CD4-positive, alpha-beta T cell (primary cell): ENCODE results near the gene UCN2. TPM values are rescaled to one million over a fixed set of nuclear protein-coding genes. Genes with fewer than 3 reads are reported as not detected.

ENCODE experiments used
- ATAC-seq: fragments of 200-7000 bp; cut with Tn5 transposase; one replicate; pipeline ENCODE4 v1.10.0; 2022; ENCODE audit warnings: mild to moderate bottlenecking; ENCODE audit not compliant: poor library complexity
- CTCF ChIA-PET: fragments of 350-600 bp; sonication (Branson Sonifier 250); formaldehyde crosslinking; loops from one replicate; lab custom pipeline; 2021; ENCODE audit warnings: antibody characterized with exemption, inconsistent platforms; lab: Charles Lee
- POLR2A ChIA-PET: fragments of 350-600 bp; sonication (Branson Sonifier 250); formaldehyde crosslinking; loops from one replicate; lab custom pipeline; 2021; ENCODE audit warnings: antibody characterized with exemption, inconsistent platforms; lab: Charles Lee
- DNase-seq, 14 experiments: peaks; one replicate each; pipeline ENCODE4 v3.0.0-alpha.2; 2013 to 2020; ENCODE audit warnings: mixed read lengths in 2 of 14
- H3K27ac ChIP-seq, 2 donors: one replicate each; pipeline versions ENCODE4 v1.5.1 to v1.7.0; 2013; ENCODE audit warnings: low read length in 2 of 2, low read depth in 1 of 2, mild to moderate bottlenecking in 1 of 2
- H3K27me3 ChIP-seq, 2 experiments: 1 replicate in 1 of 2; 2 replicates in 1 of 2; pipeline versions ENCODE4 v1.6.1 to v1.7.0; 2013; ENCODE audit warnings: low read length in 2 of 2, control low read depth in 1 of 2, mild to moderate bottlenecking in 1 of 2, moderate library complexity in 1 of 2; ENCODE audit not compliant: insufficient read depth in 2 of 2, control insufficient read depth in 1 of 2
- H3K36me3 ChIP-seq: one replicate; pipeline ENCODE4 v1.6.1; 2013; ENCODE audit warnings: low read length, control low read depth; ENCODE audit not compliant: insufficient read depth
- H3K4me1 ChIP-seq: one replicate; pipeline ENCODE4 v1.6.1; 2013; ENCODE audit warnings: low read length, control low read depth; ENCODE audit not compliant: insufficient read depth
- H3K4me3 ChIP-seq: one replicate; pipeline ENCODE4 v1.5.1; 2013; ENCODE audit warnings: mild to moderate bottlenecking, low read length, moderate library complexity
- H3K9me3 ChIP-seq, 2 experiments: 1 replicate in 1 of 2; 2 replicates in 1 of 2; pipeline versions ENCODE4 v1.6.1 to v1.7.0; 2013; ENCODE audit warnings: low read length in 2 of 2, mild to moderate bottlenecking in 2 of 2, control low read depth in 1 of 2, moderate library complexity in 1 of 2; ENCODE audit not compliant: control insufficient read depth in 1 of 2, insufficient read depth in 1 of 2
- H3K27ac Mint-ChIP-seq: one replicate; pipeline ENCODE4 v1.8.0; 2020; ENCODE audit warnings: mixed read lengths
- H3K27me3 Mint-ChIP-seq: one replicate; pipeline ENCODE4 v1.8.0; 2021; ENCODE audit warnings: mixed read lengths
- H3K36me3 Mint-ChIP-seq: one replicate; pipeline ENCODE4 v1.8.0; 2021; ENCODE audit warnings: low read depth, mixed read lengths
- H3K4me1 Mint-ChIP-seq: one replicate; pipeline ENCODE4 v1.8.0; 2021; ENCODE audit warnings: low read depth, mixed read lengths
- H3K4me3 Mint-ChIP-seq: one replicate; pipeline ENCODE4 v1.8.0; 2020; ENCODE audit warnings: mild to moderate bottlenecking, mixed read lengths
- H3K9me3 Mint-ChIP-seq: one replicate; pipeline ENCODE4 v1.8.0; 2020; ENCODE audit warnings: mixed read lengths
- intact Hi-C, 2 experiments: fragments of 100-400 bp; cut with DNase I in 1 of 2; cut with micrococcal nuclease in 1 of 2; formaldehyde crosslinking; loops; one replicate each; pipeline versions ENCODE4 v1.15.1 to v1.9.0; 2023 to 2025; cut with DNase I, micrococcal nuclease
- total RNA-seq, 174 experiments: library from RNA in 2 of 174; stranded (reverse) in 2 of 174; gene quantifications; one replicate each; pipeline ENCODE4 v1.2.3 and lab custom pipeline; 2021 to 2026
- TF ChIP-seq, protein P1 (sequence below): fragments of 200-600 bp; IDR thresholded peaks from one replicate; pipeline ENCODE4 v1.8.0; 2022; ENCODE audit warnings: antibody characterized with exemption, mild to moderate bottlenecking

UCN2 gene
- total RNA-seq, 2 experiments from 2014 or later: not detected

- TF ChIP-seq, protein P1, sequence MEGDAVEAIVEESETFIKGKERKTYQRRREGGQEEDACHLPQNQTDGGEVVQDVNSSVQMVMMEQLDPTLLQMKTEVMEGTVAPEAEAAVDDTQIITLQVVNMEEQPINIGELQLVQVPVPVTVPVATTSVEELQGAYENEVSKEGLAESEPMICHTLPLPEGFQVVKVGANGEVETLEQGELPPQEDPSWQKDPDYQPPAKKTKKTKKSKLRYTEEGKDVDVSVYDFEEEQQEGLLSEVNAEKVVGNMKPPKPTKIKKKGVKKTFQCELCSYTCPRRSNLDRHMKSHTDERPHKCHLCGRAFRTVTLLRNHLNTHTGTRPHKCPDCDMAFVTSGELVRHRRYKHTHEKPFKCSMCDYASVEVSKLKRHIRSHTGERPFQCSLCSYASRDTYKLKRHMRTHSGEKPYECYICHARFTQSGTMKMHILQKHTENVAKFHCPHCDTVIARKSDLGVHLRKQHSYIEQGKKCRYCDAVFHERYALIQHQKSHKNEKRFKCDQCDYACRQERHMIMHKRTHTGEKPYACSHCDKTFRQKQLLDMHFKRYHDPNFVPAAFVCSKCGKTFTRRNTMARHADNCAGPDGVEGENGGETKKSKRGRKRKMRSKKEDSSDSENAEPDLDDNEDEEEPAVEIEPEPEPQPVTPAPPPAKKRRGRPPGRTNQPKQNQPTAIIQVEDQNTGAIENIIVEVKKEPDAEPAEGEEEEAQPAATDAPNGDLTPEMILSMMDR: no peak
- H3K36me3 Mint-ChIP-seq: no peaks in the 10 kb centered on the region
- ATAC-seq: no peak
- no peaks in the 10 kb centered on the region for H3K27me3 Mint-ChIP-seq
- peaks cover 16% of the 10 kb centered on the region for H3K4me1 ChIP-seq
- H3K36me3 ChIP-seq: no peaks in the 10 kb centered on the region
- peaks cover 21% of the 10 kb centered on the region for H3K4me1 Mint-ChIP-seq
- ChIA-PET CTCF (interaction anchor here (1.8 kb wide), 1 partner anchor 108 kb away, joined by 5 read pairs; no protein-coding TSS in a partner anchor), POLR2A (no interaction called here)
- no peak for DNase-seq
- H3K9me3 Mint-ChIP-seq: no peaks in the 10 kb centered on the region
- H3K27me3 ChIP-seq: no peaks in the 10 kb centered on the region
- H3K4me3 ChIP-seq: no peak overlapping the region
- H3K27ac Mint-ChIP-seq: no peak overlapping the region
- H3K4me3 Mint-ChIP-seq: no peak overlapping the region
- H3K9me3 ChIP-seq: no peaks in the 10 kb centered on the region
- intact Hi-C loops: no loop called here
- H3K27ac ChIP-seq: no peak overlapping the region
Measured at GRCh38 chr3:48544141-48544540, 19.4 kb downstream of the UCN2 start.

DNA sequence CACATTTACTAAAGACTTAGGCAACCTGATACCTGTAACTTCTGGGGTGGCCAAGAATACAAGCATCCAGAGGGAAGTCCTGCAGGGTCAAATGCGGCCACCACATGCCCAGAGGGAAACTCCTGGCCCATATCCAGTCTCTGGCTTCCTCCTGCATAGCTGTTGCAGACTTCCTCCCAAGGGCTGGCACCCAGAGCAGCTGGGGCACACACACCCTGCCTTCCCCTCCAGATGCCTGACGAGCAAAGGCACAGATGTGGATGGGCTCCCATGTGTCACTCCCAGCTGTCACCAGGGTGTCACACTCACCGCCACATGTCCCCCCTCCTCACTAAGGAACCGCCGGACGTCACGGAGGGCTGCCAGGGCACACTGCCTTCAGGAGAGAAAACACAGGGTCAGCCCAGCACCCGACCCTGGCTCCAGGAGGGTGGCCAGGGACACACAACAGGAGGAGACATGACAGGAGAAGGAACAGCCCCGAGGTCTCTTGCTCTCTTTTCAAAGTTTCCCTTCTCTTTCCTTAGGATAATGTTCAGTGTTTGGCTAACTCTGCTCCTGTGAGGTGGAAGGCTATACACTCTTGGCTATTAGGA is 20.2 kb downstream of the UCN2 start:
- Mint-ChIP-seq H3K27me3 (no peaks in the 10 kb centered on the region), H3K9me3 (no peaks in the 10 kb centered on the region), H3K4me1 (peaks cover 16% of the 10 kb centered on the region), H3K4me3 (no peak overlapping the region), H3K27ac (no peak overlapping the region), H3K36me3 (no peaks in the 10 kb centered on the region)
- POLR2A ChIA-PET: no interaction called here
- no peaks in the 10 kb centered on the region for H3K9me3 ChIP-seq
- H3K36me3 ChIP-seq: no peaks in the 10 kb centered on the region
- DNase-seq (peak in 2 of 14 experiments; percentile 39 to 51), ATAC-seq (no peak)
- peaks cover 8% of the 10 kb centered on the region for H3K4me1 ChIP-seq
- H3K27me3 ChIP-seq: no peaks in the 10 kb centered on the region
- CTCF ChIA-PET: no interaction called here
- intact Hi-C loops: no loop called here
- no peak overlapping the region for H3K27ac ChIP-seq
- TF ChIP-seq, protein P1: no peak
- H3K4me3 ChIP-seq: no peak overlapping the region

DNA sequence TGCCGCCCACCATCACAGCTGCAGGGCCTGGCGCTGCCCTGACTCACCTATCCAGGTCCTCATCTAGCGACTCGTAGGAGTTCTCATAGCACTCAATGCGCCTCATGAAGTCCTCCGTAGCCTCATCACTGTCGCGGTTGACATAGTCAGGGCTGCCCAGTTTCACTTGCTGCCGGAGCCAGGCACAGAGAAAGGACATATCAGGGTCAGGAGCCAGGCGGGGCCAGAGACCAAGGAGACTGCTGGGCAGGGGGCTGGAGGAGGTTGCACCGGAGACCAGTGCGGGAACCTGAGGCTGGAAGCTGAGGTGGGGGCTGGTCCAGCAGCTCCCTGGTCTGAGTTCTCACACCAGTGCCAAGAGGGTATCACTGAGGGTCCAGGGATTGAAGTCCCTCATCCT is 25.1 kb downstream of the UCN2 start:
- ATAC-seq (no peak), DNase-seq (no peak)
- no peaks in the 10 kb centered on the region for H3K4me1 ChIP-seq
- H3K27me3 Mint-ChIP-seq: no peaks in the 10 kb centered on the region
- H3K4me3 Mint-ChIP-seq: no peak overlapping the region
- H3K36me3 Mint-ChIP-seq: peaks cover 6% of the 10 kb centered on the region
- no peaks in the 10 kb centered on the region for H3K9me3 ChIP-seq
- CTCF ChIA-PET: no interaction called here
- H3K4me1 Mint-ChIP-seq: no peaks in the 10 kb centered on the region
- TF ChIP-seq, protein P1: no peak
- no peak overlapping the region for H3K4me3 ChIP-seq
- intact Hi-C loops: no loop called here
- POLR2A ChIA-PET: no interaction called here
- peaks cover 2% of the 10 kb centered on the region for H3K36me3 ChIP-seq
- H3K9me3 Mint-ChIP-seq: no peaks in the 10 kb centered on the region
- H3K27me3 ChIP-seq: no peaks in the 10 kb centered on the region
- H3K27ac ChIP-seq: no peak overlapping the region
- no peak overlapping the region for H3K27ac Mint-ChIP-seq
